H1 (cell line): ENCODE measurements around the gene LTN1. TPM values are rescaled to one million over a fixed set of nuclear protein-coding genes. Genes with fewer than 3 reads are reported as not detected.

Source experiments
- ATF2 ChIP-seq: IDR thresholded peaks from 2 replicates; pipeline ENCODE4 v1.6.1; 2012; ENCODE audit warnings: low read length, inconsistent platforms
- CBX5 ChIP-seq: fragments of 300-800, 300-1000 bp; sonication (generic); IDR thresholded peaks from 2 replicates; pipeline ENCODE4 v1.7.1; 2016; ENCODE audit warnings: antibody characterized with exemption, low read length, low read depth
- JUN ChIP-seq: IDR thresholded peaks from 2 replicates; pipeline ENCODE4 v1.6.1; 2011; ENCODE audit warnings: low read depth, mild to moderate bottlenecking, improper control_type of control experiment, low read length
- JUND ChIP-seq: IDR thresholded peaks from 2 replicates; pipeline ENCODE4 v1.6.1; 2011; ENCODE audit warnings: mild to moderate bottlenecking, improper control_type of control experiment, low read length
- KDM1A ChIP-seq: fragments of 200-600, 300-600 bp; sonication (generic); IDR thresholded peaks from 2 replicates; pipeline ENCODE4 v1.7.1; 2016; ENCODE audit warnings: mild to moderate bottlenecking, low read length, borderline replicate concordance
- SIN3A ChIP-seq, 2 experiments: IDR thresholded peaks in 1 of 2; conservative IDR thresholded peaks in 1 of 2; 2 replicates each; pipeline ENCODE4 v1.6.1; 2011 to 2012; ENCODE audit warnings: low read length in 2 of 2, improper control_type of control experiment in 1 of 2, low read depth in 1 of 2, mild to moderate bottlenecking in 1 of 2
- SP1 ChIP-seq: IDR thresholded peaks from 2 replicates; pipeline ENCODE4 v1.6.1; 2011; ENCODE audit warnings: low read depth, low read length
- SUZ12 ChIP-seq: fragments of 200-600 bp; sonication (generic); IDR thresholded peaks from 2 replicates; pipeline ENCODE4 v1.6.1; 2012; ENCODE audit warnings: mild to moderate bottlenecking, inconsistent platforms, low read length, moderate library complexity, mixed read lengths
- TEAD4 ChIP-seq: IDR thresholded peaks from 2 replicates; pipeline ENCODE4 v1.6.1; 2012; ENCODE audit warnings: low read depth, low read length, inconsistent platforms, mixed read lengths
- polyA plus RNA-seq, 7 experiments: library from polyadenylated mRNA; depleted of rRNA in 3 of 7; stranded (reverse) in 5 of 7; unstranded in 2 of 7; fragments of >200 nt in 5 of 7; fragments of 200-250 nt in 2 of 7; gene quantifications; 1 replicate in 5 of 7; 2 replicates in 1 of 7; 4 replicates in 1 of 7; pipeline versions ENCODE4 v1.2.1 to v1.2.3, GENCODE V29; 2011 to 2013; ENCODE audit warnings: missing spikeins in 2 of 7, mixed read lengths in 2 of 7
- total RNA-seq: library from RNA; stranded (reverse); fragmentation: NEBNext Ultra II Directional; extraction: Animal tissue kit (Norgen Biotek cat#: 25700); gene quantifications from 2 replicates; pipeline ENCODE4 v1.2.1, GENCODE V29; 2021

LTN1 gene
- total and polyA plus RNA-seq, 2 of the 8 experiments (the other 6 are each of a cell fraction or from before 2014, with no cell fraction given), result 3.2 to 23.5 TPM

DNA sequence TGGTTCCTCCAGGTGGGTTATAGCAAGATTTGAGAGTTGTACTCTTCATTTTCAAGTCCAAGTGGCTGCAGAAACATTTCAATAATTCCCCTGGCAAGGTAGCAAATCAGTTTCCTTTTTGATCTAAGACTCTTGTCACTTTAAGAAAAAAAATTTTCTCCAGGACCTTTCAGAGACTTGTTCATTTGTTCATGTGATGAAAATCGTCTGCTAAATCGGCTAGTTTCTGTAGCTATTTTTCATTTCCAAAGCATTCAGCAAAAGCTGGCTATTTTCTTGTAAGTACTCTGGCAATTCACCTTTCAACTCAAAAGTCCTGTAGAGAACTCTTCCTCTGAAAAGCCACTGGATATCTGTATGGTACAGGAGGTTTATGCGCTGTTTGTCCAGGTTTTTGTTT lies 93.5 kb downstream of the LTN1 start (continued):
- TF ChIP-seq CBX5 (no peak), ATF2 (no peak), KDM1A (no peak), SUZ12 (no peak), SP1 (no peak), TEAD4 (no peak), SIN3A (conservative IDR thresholded peaks at IDR 0.05 in 1 of 2, IDR thresholded peaks at IDR 0.05 in 1 of 2; ENCODE audit: low read depth in 1 of 2, low read length in 2 of 2) (no peak), JUND (no peak), JUN (no peak)
